ENCODE results near the gene CLIP2.

DNA sequence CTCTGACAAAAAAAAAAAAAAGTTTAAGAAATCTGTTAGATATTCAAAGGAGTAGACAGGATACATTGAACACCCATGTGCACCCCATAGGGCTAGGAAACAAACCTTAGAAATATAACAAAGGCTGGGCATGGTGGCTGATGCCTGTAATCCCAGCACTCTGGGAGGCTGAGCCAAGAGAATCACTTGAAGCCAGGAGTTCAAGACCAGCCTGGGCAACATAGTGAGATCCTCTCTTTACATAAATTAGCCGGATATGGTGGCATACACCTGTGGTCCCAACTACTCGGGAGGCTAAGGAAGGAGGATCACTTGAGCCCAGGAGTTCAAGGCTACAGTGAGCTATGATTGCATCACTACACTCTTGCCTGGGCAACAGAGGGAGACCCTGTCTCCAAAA is 15.3 kb downstream of the CLIP2 start:
- TF ChIP-seq POLR2A (IDR thresholded peaks at IDR 0.05; ENCODE audit: low read depth) (no peak), EP300 (IDR thresholded peaks at IDR 0.05) (no peak), CTCF (IDR thresholded peaks at IDR 0.05) (no peak), POLR2AphosphoS5 (IDR thresholded peaks at IDR 0.05) (no peak)

Data from esophagus muscularis mucosa (tissue), 4 donors.